Endothelial cell of umbilical vein (primary cell): ENCODE results near the gene COA5. TPM values are rescaled to one million over a fixed set of nuclear protein-coding genes. Genes with fewer than 3 reads are reported as not detected.

Experiments used
- BruUV-seq: library from RNA; stranded (reverse); fragments of 400-500 nt; replicated peaks from 2 replicates; lab custom pipeline; 2021; lab: Mats Ljungman, UMichigan
- CTCF ChIA-PET: fragments of 300-600, 350-600 bp; sonication (Branson Sonifier 250); formaldehyde crosslinking; loops from one replicate; lab custom pipeline; 2021; ENCODE audit warnings: antibody characterized with exemption, inconsistent platforms; lab: Charles Lee
- POLR2A ChIA-PET: fragments of 300-600, 350-600 bp; sonication (Branson Sonifier 250); formaldehyde crosslinking; loops from one replicate; lab custom pipeline; 2021; ENCODE audit warnings: antibody characterized with exemption, inconsistent platforms; lab: Charles Lee
- DNase-seq: peaks from one replicate; pipeline ENCODE4 v3.0.0-alpha.2; 2011; ENCODE audit warnings: low read depth, low spot score
- FAIRE-seq: peaks from 2 replicates; lab custom pipeline; 2011; peaks lifted over from hg19 to GRCh38; lab: Jason Lieb, UNC
- H2AFZ ChIP-seq: 2 replicates; pipeline ENCODE4 v1.6.0; 2012; ENCODE audit warnings: low read depth, low read length, control low read depth, inconsistent platforms
- H3K27ac ChIP-seq: 2 replicates; pipeline ENCODE4 v1.5.1; 2011; ENCODE audit warnings: low read depth, mild to moderate bottlenecking, control low read depth, low read length, moderate library complexity; ENCODE audit not compliant: insufficient read depth
- H3K27me3 ChIP-seq, 2 experiments: 2 replicates each; pipeline versions ENCODE4 v1.6.0 to v1.6.1; 2011; ENCODE audit warnings: low read length in 2 of 2, mixed read lengths in 1 of 2; ENCODE audit not compliant: control insufficient read depth in 2 of 2, insufficient read depth in 2 of 2
- H3K36me3 ChIP-seq, 2 experiments: 2 replicates in 1 of 2; 3 replicates in 1 of 2; pipeline ENCODE4 v1.5.1; 2011; ENCODE audit warnings: low read length in 2 of 2, mild to moderate bottlenecking in 1 of 2, moderate library complexity in 1 of 2; ENCODE audit not compliant: control insufficient read depth in 2 of 2, insufficient read depth in 2 of 2; ENCODE audit errors: extremely low read depth in 1 of 2
- H3K4me1 ChIP-seq: 3 replicates; pipeline ENCODE4 v1.5.1; 2011; ENCODE audit warnings: mild to moderate bottlenecking, low read length; ENCODE audit not compliant: control insufficient read depth, insufficient read depth; ENCODE audit errors: extremely low read depth
- H3K4me2 ChIP-seq: 2 replicates; pipeline ENCODE4 v1.6.1; 2011; ENCODE audit warnings: low read length, control low read depth, mixed read lengths; ENCODE audit not compliant: insufficient read depth
- H3K4me3 ChIP-seq, 3 experiments: fragments of 200-600 bp in 1 of 3; sonication (generic), shearing (Covaris generic) in 1 of 3; replicated peaks in 1 of 3; 2 replicates each; pipeline ENCODE4 v1.5.1; 2011 to 2016; ENCODE audit warnings: control low read depth in 3 of 3, low read length in 3 of 3, mild to moderate bottlenecking in 2 of 3, inconsistent platforms in 1 of 3, low read depth in 1 of 3, moderate library complexity in 1 of 3; ENCODE audit not compliant: insufficient read depth in 1 of 3
- H3K79me2 ChIP-seq: 2 replicates; pipeline ENCODE4 v1.6.0; 2012; ENCODE audit warnings: low read length, inconsistent platforms; ENCODE audit not compliant: control insufficient read depth, insufficient read depth
- H3K9ac ChIP-seq: replicated peaks from 2 replicates; pipeline ENCODE3; 2011; ENCODE audit warnings: low read length, control low read depth; ENCODE audit not compliant: insufficient read depth; ENCODE audit errors: extremely low read depth
- H3K9me1 ChIP-seq: replicated peaks from 3 replicates; pipeline ENCODE4 v1.6.0; 2011; ENCODE audit warnings: mild to moderate bottlenecking, low read length; ENCODE audit not compliant: control insufficient read depth, insufficient read depth; ENCODE audit errors: extremely low read depth
- H3K9me3 ChIP-seq: replicated peaks from 2 replicates; pipeline ENCODE4 v1.5.1; 2012; ENCODE audit warnings: low read length, inconsistent platforms; ENCODE audit not compliant: control insufficient read depth, insufficient read depth
- H4K20me1 ChIP-seq: replicated peaks from 2 replicates; pipeline ENCODE3; 2011; ENCODE audit warnings: mild to moderate bottlenecking, low read length; ENCODE audit not compliant: control insufficient read depth, insufficient read depth; ENCODE audit errors: extremely low read depth
- CTCF ChIP-seq, 2 donors: IDR thresholded peaks; 1 replicate in 1 of 2; 2 replicates in 1 of 2; pipeline ENCODE4 v1.5.1; 2011; ENCODE audit warnings: low read length in 2 of 2, mild to moderate bottlenecking in 2 of 2, moderate library complexity in 2 of 2, control low read depth in 1 of 2, inconsistent platforms in 1 of 2, low read depth in 1 of 2; ENCODE audit not compliant: insufficient read depth in 1 of 2; ENCODE audit errors: extremely low read depth in 1 of 2
- EZH2 ChIP-seq: IDR thresholded peaks from 2 replicates; pipeline ENCODE4 v1.6.1; 2012; ENCODE audit warnings: borderline replicate concordance, low read depth, mild to moderate bottlenecking, moderate library complexity, low read length, inconsistent platforms; ENCODE audit not compliant: severe bottlenecking
- FOS ChIP-seq: IDR thresholded peaks from 2 replicates; pipeline ENCODE4 v1.6.1; 2011; ENCODE audit warnings: mild to moderate bottlenecking, low read length, moderate library complexity, borderline replicate concordance; ENCODE audit not compliant: insufficient read depth
- GATA2 ChIP-seq: IDR thresholded peaks from 2 replicates; pipeline ENCODE4 v1.7.0; 2011; ENCODE audit warnings: low read depth, mild to moderate bottlenecking, moderate library complexity, mixed read lengths, low read length; ENCODE audit not compliant: insufficient read length, insufficient read depth
- JUN ChIP-seq: IDR thresholded peaks from 2 replicates; pipeline ENCODE4 v1.6.1; 2011; ENCODE audit warnings: borderline replicate concordance, low read depth; ENCODE audit not compliant: insufficient read length, insufficient read depth
- MAX ChIP-seq: IDR thresholded peaks from 2 replicates; pipeline ENCODE4 v1.6.1; 2011; ENCODE audit not compliant: insufficient read depth, insufficient read length
- MYC ChIP-seq: IDR thresholded peaks from one replicate; pipeline ENCODE4 v1.6.1; 2011; ENCODE audit warnings: mild to moderate bottlenecking, low read depth, low read length
- POLR2A ChIP-seq: IDR thresholded peaks from 2 replicates; pipeline ENCODE4 v1.6.1; 2012; ENCODE audit warnings: low read depth, mild to moderate bottlenecking, control low read depth, low read length
- POLR2AphosphoS5 ChIP-seq: IDR thresholded peaks from 2 replicates; pipeline ENCODE4 v1.6.1; 2012; ENCODE audit warnings: low read depth, mild to moderate bottlenecking, control low read depth, low read length, moderate library complexity; ENCODE audit not compliant: insufficient read depth
- dilution Hi-C: fragments of 300-500 bp; cut with MboI; formaldehyde crosslinking; loops from one replicate; pipeline ENCODE4 v1.15.0; 2019; ENCODE audit warnings: low sequenced_read_pairs; ENCODE audit not compliant: extremely low pct_ligation_motif_present
- intact Hi-C: fragments of 100-400 bp; cut with micrococcal nuclease; formaldehyde crosslinking; loops from one replicate; pipeline ENCODE4 v1.10.0; 2022
- polyA plus RNA-seq, 4 experiments: library from polyadenylated mRNA; depleted of rRNA in 3 of 4; stranded (reverse) in 3 of 4; unstranded in 1 of 4; fragments of >200 nt; gene quantifications; 2 replicates each; pipeline versions ENCODE4 v1.2.1 to v1.2.3, GENCODE V29; 2011 to 2012; ENCODE audit warnings: missing spikeins in 1 of 4
- total RNA-seq: library from RNA; stranded (reverse); gene quantifications from 2 replicates; pipeline ENCODE4 v1.2.3, GENCODE V29; 2021

COA5 gene
- total and polyA plus RNA-seq, 2 donors (not counting 3 experiments of a cell fraction or from before 2014, with no cell fraction given): 16.5 to 17.7 TPM

GRCh38 chr2:98607104-98607503 lies 1.2 kb downstream of the COA5 start:
- Histone ChIP-seq H3K9me3 (no peaks in the 10 kb centered on the region), H3K9ac (no peak overlapping the region), H3K27me3 (no peaks in the 10 kb centered on the region), H3K9me1 (no peaks in the 10 kb centered on the region), H3K4me2 (peak overlapping the region; percentile 96), H3K27ac (no peak overlapping the region), H3K79me2 (peaks cover 63% of the 10 kb centered on the region), H3K4me3 (peak overlapping the region in 1 of 3 experiments; percentile 95), H3K4me1 (peaks cover 32% of the 10 kb centered on the region), H3K36me3 (peaks cover 0 to 1% of the 10 kb centered on the region in 2 experiments), H4K20me1 (no peaks in the 10 kb centered on the region), H2AFZ (no peak overlapping the region)
- TF ChIP-seq GATA2 (no peak), EZH2 (no peak), CTCF (IDR thresholded peaks at IDR 0.05; ENCODE audit: extremely low read depth in 1 of 2, insufficient read depth in 1 of 2, low read depth in 1 of 2, low read length in 2 of 2) (no peak), POLR2AphosphoS5 (no peak), POLR2A (no peak)
- BruUV-seq: no TSS peak
- CTCF ChIA-PET: interaction anchor here (2.2 kb wide), 1 partner anchor 194 kb away, joined by 8 read pairs; no protein-coding TSS in a partner anchor
- intact Hi-C loops: loop anchor here (5.0 kb wide), 1 partner anchor 105 kb away; no protein-coding TSS in a partner anchor
- POLR2A ChIA-PET: no interaction called here
- FAIRE-seq: no peak
- dilution Hi-C loops: no loop called here
- no peak for DNase-seq

GRCh38 chr2:98606431-98606830 lies 1.9 kb downstream of the COA5 start:
- dilution Hi-C loops: no loop called here
- no peak overlapping the region for H3K27ac ChIP-seq

More at GRCh38 chr2:98606431-98606830, 1.9 kb downstream of the COA5 start:
- no peak overlapping the region for H2AFZ ChIP-seq
- H3K27me3 ChIP-seq: no peaks in the 10 kb centered on the region
- CTCF ChIA-PET: interaction anchor here (1.2 to 2.2 kb wide), 2 partner anchors 194 to 231 kb away, joined by 4 to 8 read pairs; no protein-coding TSS in a partner anchor
- H3K9me3 ChIP-seq: no peaks in the 10 kb centered on the region
- intact Hi-C loops: loop anchor here (5.0 kb wide), 1 partner anchor 104 kb away; no protein-coding TSS in a partner anchor
- DNase-seq: no peak
- POLR2A ChIA-PET: no interaction called here
- no peak overlapping the region for H3K9ac ChIP-seq
- no TSS peak for BruUV-seq
- no peak overlapping the region for H3K4me3 ChIP-seq
- no peaks in the 10 kb centered on the region for H4K20me1 ChIP-seq
- H3K4me1 ChIP-seq: peaks cover 32% of the 10 kb centered on the region
- H3K79me2 ChIP-seq: peaks cover 61% of the 10 kb centered on the region
- FAIRE-seq: no peak
- TF ChIP-seq CTCF (IDR thresholded peaks at IDR 0.05; ENCODE audit: extremely low read depth in 1 of 2, insufficient read depth in 1 of 2, low read depth in 1 of 2, low read length in 2 of 2) (no peak), GATA2 (no peak), FOS (no peak), JUN (no peak), EZH2 (no peak), MAX (no peak), POLR2AphosphoS5 (no peak), MYC (no peak), POLR2A (no peak)
- H3K4me2 ChIP-seq: no peak overlapping the region
- peaks cover 0 to 1% of the 10 kb centered on the region in 2 experiments for H3K36me3 ChIP-seq
- H3K9me1 ChIP-seq: no peaks in the 10 kb centered on the region
